GM23248 (cell line): ENCODE data around the gene CHST3.

Source experiments
- EZH2 ChIP-seq: fragments of 200-600 bp; sonication (generic); IDR thresholded peaks from 2 replicates; pipeline ENCODE4 v1.6.1; 2018; ENCODE audit warnings: antibody characterized with exemption, mild to moderate bottlenecking; ENCODE audit not compliant: insufficient read depth, poor library complexity, severe bottlenecking
- EZH2phosphoT487 ChIP-seq: fragments of 200-600 bp; sonication (generic); IDR thresholded peaks from 2 replicates; pipeline ENCODE4 v1.6.1; 2018; ENCODE audit warnings: antibody characterized with exemption, moderate library complexity, mild to moderate bottlenecking, low read depth; ENCODE audit not compliant: insufficient read depth

GRCh38 chr10:71963351-71964097, 671 bp upstream of the CHST3 start:
- TF ChIP-seq EZH2 (no peak), EZH2phosphoT487 (no peak)
